ENCODE measurements around the gene PTPRK.

Gene PTPRK

DNA sequence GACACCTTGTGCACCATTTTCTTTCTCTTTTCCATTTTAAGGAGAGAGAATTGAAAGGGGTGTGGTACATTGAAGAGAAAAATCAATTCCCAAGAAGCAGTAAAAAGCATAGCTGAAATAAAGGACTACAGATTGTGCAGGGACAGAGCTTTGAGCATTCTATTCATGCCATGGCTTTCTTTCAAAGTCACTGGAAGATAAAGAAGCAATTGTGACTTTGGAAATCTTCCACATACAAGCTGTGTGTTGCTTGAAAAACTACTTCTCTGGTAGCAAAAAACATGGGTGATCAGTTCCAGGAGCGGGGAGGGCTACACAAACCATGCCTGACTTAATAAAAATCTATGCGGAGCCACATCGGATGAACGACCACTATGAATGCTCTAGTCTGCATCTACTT lies 389.4 kb downstream of the PTPRK start:
- Histone ChIP-seq H3K27ac (no peak overlapping the region), H3K4me3 (no peak overlapping the region)

DNA sequence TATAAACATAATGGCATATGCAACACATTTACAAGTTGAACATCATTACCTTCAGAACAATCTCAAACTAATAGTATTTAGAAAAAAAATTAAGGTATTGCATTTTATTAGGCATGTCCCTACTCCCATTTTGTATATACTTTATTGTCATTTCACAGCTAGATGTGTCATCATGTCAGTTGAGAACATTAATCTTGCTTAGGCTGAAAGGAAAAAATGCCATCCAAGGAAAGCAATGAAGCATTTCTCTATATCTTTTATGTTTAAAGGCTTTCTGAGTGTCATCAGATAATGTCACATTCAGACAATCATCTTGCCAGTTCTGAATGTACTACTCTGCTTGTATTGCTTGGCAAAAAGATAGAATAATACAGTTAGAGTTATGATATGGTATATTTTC lies 390.7 kb downstream of the PTPRK start:
- Histone ChIP-seq H3K4me3 (no peak overlapping the region), H3K27ac (no peak overlapping the region)

- Histone ChIP-seq H3K4me3 (no peak overlapping the region), H3K27ac (no peak overlapping the region)
Measured at GRCh38 chr6:128127650-128128049, 392.7 kb downstream of the PTPRK start.

- Histone ChIP-seq H3K27ac (no peak overlapping the region), H3K4me3 (no peak overlapping the region)
Measured at GRCh38 chr6:128124713-128125112, 395.7 kb downstream of the PTPRK start.

DNA sequence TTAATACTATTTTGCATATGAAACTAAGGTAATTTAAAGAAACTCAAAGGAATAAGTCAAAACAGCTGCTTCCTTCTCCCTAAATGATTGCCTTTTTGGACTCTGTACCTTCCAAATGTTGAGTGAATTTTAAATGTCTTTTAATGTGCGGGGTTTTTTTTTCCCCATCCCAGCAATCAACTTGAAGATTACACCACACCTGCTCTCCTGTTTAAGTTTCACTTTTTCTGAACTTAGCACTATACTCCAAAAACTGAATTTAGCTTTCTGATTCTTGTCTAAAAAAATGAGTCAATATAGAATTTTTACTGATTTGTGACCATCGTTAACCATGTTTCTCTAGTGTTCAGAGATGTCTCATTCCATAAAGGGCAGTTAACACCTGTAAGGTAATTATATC lies 398.8 kb downstream of the PTPRK start:
- H3K27ac ChIP-seq, result no peak overlapping the region
- H3K4me3 ChIP-seq, result no peak overlapping the region

GRCh38 chr6:128121190-128121589 lies 399.2 kb downstream of the PTPRK start:
- H3K4me3 ChIP-seq, result no peak overlapping the region
- H3K27ac ChIP-seq, result no peak overlapping the region

DNA sequence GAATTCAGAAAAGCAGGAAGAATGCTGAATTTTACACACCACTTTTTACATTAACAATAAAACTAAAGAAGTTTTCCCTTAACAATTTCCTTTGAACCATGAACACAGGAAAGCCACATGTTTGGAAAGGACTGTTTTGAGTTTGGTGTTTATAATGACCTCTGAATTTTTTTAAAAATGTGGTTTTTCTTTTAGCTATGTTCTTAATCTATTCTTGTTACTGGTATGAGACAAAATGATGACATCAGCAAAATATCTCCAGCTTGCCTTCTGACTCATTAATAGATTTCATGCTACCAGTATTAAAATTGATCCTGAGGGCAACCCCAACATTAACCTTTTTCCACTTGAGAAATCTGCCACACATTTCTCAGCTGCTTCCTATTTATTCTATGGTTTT lies 402.0 kb downstream of the PTPRK start:
- no peak overlapping the region for H3K27ac ChIP-seq

DNA sequence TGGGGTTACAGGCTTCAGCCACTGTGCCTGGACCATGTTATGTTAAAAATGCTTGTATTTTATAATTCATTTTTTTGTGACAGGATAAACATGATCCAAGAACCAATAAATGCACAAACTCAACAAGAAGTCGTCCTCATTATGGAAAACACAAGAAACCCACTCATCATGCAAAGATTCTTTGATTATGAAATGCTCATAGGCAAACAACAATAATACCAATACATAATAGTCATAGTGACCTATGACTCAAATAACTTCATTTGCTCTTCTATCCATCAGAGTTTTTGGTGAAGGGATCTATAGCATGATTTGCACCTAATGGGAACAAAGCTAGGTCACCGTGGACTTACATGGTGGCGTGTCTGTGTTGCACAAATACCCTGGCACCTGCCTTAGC lies 402.5 kb downstream of the PTPRK start:
- H3K27ac ChIP-seq, result no peak overlapping the region
- no peak overlapping the region for H3K4me3 ChIP-seq

More for the DNA sequence above, 402.0 kb downstream of the PTPRK start:
- H3K4me3 ChIP-seq, result no peak overlapping the region

- no peak overlapping the region for H3K4me3 ChIP-seq
- no peak overlapping the region for H3K27ac ChIP-seq
Measured at GRCh38 chr6:128114164-128114563, 406.2 kb downstream of the PTPRK start.

DNA sequence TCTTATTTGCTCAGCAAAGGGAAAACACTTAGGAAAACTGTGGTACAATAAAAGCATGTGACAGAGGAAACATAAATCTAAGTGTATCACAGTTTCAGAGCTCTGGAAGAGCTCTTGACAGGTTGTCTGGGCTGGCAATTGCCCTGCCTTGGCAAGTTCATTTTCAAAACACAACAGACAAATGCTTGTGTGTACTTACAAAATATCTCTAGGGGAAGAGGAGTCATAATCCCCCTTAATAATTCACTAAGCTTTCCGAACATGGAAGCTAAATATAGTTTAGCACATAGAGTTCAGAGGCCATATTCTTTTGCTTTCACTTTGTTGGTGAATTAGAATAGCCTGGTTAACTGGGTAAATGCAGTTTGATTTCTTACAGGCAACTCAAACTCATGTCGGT lies 407.9 kb downstream of the PTPRK start:
- Histone ChIP-seq H3K27ac (peak overlapping the region in 6 of 21 experiments; percentile 20 to 59 (median 36)), H3K4me3 (peak overlapping the region in 1 of 7 experiments; percentile 1)

DNA sequence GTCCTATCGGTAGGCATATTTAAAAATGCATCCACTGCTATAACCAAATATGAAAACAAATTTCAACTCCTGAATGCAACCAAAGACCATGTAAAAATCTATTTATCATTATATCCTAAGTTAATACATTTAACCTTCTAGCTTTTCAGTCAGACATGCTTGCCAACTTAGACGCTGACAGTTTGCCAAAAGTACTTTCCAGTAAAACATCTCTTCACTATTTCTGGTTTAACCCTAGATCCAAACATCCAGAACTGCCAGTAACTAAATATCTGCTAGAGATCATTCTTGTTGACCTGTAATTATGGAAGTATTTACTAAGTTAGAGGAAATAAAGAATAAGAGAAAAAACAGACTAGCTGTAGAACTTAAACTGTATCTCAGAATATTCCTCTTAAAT lies 409.3 kb downstream of the PTPRK start:
- Histone ChIP-seq H3K4me3 (no peak overlapping the region), H3K27ac (no peak overlapping the region)

DNA sequence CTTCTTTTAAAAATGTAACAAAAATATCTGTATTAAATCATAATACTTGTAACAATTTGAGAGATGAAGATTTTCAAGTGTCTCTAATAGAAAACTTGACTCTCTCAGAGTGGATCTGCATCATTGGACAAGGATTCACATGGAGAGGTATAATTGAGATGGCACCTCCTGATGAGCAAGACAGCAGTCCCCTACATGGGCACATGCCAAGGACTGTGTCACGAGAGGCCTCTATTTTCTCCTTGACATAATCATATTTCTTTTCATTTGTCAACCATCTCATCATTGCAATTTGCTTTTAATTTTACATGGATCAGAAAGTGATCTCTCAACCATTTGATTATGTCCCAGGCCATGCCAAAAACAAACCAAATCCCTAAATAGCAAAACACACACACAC lies 412.7 kb downstream of the PTPRK start:
- Histone ChIP-seq H3K4me3 (no peak overlapping the region), H3K27ac (no peak overlapping the region)

DNA sequence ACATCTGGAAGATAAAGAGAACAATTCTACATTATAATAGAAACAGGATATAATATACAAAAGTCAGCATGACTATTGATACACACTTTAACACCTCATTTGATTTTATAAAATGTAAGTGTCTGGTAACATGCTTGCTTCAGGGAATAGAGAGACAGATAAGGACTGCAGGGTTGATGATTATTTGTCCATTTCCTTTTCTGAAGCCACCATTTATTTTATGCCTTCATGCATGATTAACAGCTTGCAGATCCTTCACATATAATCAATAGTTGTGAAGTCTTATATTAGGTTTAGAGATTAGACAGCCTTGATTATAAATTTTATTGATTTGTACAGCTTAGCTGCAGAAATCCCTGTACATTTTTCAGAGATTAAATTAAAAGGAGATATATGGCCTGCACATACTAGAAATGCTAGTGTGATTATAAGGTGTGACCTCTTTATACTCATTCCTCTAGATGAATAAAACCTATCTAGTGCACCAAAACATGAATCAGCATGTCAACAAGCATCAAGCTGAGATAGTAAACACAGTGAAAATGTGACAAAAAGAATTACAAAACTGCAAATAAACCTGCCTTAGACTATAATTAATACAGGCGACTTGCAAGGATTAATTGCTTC lies 420.7 kb downstream of the PTPRK start:
- no peak overlapping the region for H3K27ac ChIP-seq
- H3K4me3 ChIP-seq, result no peak overlapping the region

DNA sequence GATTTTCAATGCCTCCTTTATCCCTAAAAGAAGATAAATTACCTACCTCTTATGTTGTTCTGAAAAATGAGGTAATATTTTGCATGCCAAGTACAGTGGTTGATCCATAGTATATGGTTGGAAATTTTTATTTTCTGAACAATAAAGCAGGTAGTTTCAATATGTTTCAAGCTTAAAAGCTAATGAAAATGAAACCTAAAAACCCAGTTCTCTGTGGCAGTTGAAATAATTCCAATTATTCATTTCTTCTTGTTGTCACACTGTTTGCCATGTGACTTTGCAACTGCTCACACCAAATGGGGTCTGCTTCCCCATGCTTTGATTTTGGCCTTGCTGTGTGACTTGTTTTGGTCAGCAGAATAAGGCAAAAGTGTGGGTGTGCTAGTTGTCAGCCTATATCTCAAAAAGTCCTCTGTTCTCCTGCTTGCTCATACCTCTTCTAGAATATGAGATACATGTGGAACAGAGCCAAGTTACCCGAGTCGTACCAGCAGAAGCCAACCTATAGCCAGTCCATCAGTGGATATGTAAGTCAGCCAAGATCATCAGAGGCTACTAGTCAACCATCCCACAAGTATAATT lies 422.3 kb downstream of the PTPRK start:
- Histone ChIP-seq H3K27ac (no peak overlapping the region), H3K4me3 (no peak overlapping the region)

DNA sequence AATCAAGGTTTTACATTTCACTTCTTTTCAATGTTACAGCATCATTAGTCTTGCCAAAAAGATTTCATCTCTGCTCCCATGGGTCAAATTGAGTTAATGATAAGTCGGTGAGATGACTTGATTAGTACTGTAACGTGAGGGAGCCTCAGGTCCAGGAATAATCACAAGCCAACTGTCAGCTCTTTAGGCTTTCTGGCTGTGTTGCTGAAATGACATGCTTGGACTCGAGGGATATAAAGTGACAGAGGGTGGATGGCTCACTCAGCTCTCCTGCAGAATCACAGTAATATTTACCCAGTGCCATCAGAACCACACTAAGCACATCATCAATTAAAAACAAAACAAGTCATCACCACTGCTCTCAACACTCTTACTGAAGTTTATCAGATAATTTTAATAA lies 423.4 kb downstream of the PTPRK start:
- Histone ChIP-seq H3K27ac (no peak overlapping the region), H3K4me3 (no peak overlapping the region)

- Histone ChIP-seq H3K27ac (no peak overlapping the region), H3K4me3 (no peak overlapping the region)
Measured at GRCh38 chr6:128095362-128095761, 425.0 kb downstream of the PTPRK start.

DNA sequence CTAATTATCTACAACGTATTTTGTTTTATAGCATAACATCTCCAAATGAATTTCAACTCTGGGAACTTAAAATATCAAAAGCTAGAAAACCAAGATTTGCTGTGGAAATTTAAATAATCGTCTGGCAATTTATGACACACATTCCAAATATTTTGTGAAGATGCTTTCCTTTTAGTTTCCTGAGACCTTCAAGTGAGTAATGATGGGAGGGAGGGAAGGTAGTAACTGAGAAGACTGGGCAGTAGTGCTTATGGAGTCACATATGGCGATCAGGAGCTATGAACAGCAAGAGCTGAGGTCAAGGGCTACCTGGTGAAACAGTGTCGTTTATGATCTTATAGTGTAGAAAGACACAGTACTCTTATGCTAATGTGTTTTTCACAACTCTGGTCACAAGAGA lies 441.4 kb downstream of the PTPRK start:
- no peak overlapping the region for H3K4me3 ChIP-seq
- H3K27ac ChIP-seq, result no peak overlapping the region

GRCh38 chr6:128078276-128078675 lies 442.1 kb downstream of the PTPRK start:
- H3K27ac ChIP-seq, result no peak overlapping the region

GRCh38 chr6:128076843-128077242 lies 443.6 kb downstream of the PTPRK start:
- Histone ChIP-seq H3K27ac (no peak overlapping the region), H3K4me3 (no peak overlapping the region)

More at GRCh38 chr6:128078276-128078675, 442.1 kb downstream of the PTPRK start:
- H3K4me3 ChIP-seq, result no peak overlapping the region

- H3K4me3 ChIP-seq, result no peak overlapping the region
- H3K27ac ChIP-seq, result no peak overlapping the region
Measured at GRCh38 chr6:128074567-128074966, 445.8 kb downstream of the PTPRK start.

- Histone ChIP-seq H3K27ac (no peak overlapping the region), H3K4me3 (no peak overlapping the region)
Measured at GRCh38 chr6:128073389-128073788, 447.0 kb downstream of the PTPRK start.

DNA sequence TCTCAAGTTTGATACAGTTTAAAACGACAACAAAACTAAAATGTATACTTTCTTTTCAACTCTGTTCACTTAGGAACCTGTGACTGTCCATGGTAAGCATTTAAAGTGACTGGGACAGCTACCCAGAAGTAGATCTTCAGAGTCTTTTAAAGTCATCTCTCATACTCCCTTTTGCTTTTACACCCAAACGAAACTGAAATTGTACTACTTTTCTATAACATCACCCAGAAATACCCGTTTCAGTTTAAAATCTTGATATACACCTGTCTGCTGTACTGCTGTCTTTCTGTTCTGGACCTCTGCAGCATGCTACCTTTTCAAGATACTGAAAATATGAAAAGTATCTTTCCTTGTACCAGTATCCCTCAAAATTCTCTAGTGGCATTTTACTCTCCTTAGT lies 449.2 kb downstream of the PTPRK start:
- Histone ChIP-seq H3K27ac (no peak overlapping the region), H3K4me3 (no peak overlapping the region)

Data from skin epidermis (tissue), 12 donors.